ENCODE results near the gene NPLOC4.

DNA sequence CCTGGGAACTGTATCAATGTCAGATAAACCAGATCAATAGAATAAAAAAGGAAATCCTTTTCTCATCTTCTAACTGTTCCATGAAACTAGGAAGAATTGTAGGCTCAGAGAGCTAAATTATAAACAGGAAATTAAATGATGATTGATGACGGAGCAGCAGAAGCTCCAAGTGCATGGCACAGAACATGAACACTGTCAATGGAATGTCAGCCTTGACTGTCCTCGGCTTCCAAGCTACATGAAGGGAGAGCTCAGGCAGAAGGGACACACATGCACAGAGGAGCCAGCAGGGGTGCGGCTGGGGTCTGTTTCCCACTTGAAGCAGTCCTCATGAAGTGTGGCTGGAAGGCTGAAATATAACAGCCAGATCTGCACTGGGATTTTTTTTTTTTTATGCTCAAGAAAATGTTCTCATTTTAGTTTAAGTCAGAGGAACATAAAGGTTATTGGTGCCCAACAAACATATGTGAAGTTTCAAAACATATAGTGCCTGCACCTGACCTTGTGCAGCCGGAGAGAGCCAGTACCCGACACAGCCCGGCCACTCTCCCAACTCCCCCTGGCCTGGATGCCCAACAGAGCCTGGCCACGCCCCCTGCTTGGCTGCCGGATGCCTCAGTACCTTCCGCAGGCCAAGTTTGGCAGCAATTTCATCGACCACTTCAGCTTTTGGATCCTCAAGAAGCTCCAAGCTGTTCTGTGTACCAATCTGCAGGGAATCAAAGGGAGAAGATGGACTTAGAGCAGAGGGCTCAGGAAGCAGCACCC lies 37.0 kb downstream of the NPLOC4 start:
- TF ChIP-seq, protein P1, sequence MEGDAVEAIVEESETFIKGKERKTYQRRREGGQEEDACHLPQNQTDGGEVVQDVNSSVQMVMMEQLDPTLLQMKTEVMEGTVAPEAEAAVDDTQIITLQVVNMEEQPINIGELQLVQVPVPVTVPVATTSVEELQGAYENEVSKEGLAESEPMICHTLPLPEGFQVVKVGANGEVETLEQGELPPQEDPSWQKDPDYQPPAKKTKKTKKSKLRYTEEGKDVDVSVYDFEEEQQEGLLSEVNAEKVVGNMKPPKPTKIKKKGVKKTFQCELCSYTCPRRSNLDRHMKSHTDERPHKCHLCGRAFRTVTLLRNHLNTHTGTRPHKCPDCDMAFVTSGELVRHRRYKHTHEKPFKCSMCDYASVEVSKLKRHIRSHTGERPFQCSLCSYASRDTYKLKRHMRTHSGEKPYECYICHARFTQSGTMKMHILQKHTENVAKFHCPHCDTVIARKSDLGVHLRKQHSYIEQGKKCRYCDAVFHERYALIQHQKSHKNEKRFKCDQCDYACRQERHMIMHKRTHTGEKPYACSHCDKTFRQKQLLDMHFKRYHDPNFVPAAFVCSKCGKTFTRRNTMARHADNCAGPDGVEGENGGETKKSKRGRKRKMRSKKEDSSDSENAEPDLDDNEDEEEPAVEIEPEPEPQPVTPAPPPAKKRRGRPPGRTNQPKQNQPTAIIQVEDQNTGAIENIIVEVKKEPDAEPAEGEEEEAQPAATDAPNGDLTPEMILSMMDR (IDR thresholded peaks at IDR 0.05): no peak
- no peak for TF ChIP-seq POLR2A (IDR thresholded peaks at IDR 0.05)
